Measurements from ENCODE around the gene TACR1.
"Not testable (repeated sequence)": the region's sequence is repeated elsewhere in the genome, so short reads cannot be mapped to it uniquely, and the experiment has no call there.

TACR1 gene, protein sequence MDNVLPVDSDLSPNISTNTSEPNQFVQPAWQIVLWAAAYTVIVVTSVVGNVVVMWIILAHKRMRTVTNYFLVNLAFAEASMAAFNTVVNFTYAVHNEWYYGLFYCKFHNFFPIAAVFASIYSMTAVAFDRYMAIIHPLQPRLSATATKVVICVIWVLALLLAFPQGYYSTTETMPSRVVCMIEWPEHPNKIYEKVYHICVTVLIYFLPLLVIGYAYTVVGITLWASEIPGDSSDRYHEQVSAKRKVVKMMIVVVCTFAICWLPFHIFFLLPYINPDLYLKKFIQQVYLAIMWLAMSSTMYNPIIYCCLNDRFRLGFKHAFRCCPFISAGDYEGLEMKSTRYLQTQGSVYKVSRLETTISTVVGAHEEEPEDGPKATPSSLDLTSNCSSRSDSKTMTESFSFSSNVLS

DNA sequence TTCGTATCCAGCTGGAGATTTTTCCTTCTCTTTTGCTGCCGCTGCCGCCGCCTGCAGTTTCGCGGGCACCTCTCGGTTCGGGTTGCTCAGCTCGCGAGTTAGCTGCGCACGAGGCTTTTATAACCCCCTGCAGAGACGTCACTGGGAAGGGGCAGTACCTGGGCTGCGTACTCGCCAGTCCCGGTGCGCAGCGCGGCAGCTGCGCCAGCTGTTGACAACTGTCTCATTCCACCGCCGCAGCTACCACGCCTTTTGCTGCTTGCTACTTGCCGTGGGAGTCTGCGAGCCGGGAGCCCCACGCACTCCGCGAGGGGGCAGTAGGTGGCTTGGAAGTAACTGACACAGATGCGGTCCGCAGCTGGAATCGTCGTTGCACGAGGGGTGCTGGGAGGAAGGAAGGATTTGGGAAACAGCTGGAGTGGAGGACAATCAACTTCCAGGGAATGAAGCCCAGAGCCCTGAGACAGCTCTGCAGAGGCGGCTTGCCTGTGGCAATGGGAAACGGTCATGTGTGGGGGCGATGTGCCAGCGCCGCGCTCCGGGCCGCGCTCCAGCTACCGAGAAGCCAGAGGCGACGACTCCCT is at the start of gene TACR1:
TSS of gene TACR1 (minus strand) at position 93 of the 584 bp plus-strand sequence. CDS start 586 bp downstream, outside the sequence.
- peak; percentile 16 for DNase-seq (ENCODE audit: low spot score)

DNA sequence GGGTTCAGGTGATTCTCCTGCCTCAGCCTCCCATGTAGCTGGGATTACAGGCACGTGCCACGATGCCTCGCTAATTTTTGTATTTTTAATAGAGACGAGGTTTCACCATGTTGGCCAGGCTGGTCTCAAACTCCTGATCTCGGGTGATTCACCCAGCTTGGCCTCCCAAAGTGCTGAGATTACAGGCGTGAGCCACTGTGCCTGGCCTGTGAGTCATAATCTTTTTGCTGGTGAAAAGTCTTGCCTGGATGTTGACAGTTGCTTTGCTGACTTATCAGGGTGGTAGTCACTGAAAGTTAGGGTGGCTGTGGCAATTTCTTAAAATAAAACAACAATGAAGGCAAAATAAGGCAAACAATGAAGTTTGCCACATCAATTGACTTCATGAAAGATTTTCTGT is 49.3 kb upstream of the TACR1 start:
- DNase-seq (ENCODE audit: low spot score) = not testable (repeated sequence)

DNA sequence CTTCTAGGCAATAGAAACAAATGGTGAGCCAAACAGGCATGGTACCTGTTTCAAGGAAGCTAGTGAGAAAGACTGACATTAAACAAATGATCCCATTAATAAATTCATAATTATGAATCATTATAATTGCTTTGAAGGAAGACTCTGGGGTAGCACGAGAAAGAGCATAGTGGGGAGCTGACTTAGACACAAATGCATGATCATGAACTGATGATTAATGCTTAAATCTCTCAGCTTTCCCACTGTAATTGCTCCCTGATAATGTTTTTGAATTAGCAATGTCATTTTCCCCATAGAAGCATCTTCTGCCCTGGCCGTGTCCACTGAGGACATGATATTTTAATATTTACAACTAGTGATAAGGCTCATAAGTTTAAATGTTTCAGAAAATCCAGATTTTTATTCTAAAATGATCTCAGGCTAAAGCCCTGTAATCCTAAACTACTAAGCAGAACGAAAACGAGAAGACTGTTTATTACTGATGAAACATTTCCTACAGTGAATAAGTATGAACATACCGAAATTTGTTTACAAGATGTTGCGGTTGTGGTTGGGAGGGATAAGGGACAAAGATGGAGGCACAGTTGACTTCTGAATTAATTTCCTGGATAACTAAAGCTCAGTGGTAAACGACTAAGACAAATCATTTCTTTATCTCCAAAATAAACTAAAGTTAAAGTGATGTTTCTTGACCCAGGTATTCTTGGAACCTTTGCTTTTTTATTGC is 47.3 kb upstream of the TACR1 start:
- no peak for DNase-seq (ENCODE audit: low spot score)

DNA sequence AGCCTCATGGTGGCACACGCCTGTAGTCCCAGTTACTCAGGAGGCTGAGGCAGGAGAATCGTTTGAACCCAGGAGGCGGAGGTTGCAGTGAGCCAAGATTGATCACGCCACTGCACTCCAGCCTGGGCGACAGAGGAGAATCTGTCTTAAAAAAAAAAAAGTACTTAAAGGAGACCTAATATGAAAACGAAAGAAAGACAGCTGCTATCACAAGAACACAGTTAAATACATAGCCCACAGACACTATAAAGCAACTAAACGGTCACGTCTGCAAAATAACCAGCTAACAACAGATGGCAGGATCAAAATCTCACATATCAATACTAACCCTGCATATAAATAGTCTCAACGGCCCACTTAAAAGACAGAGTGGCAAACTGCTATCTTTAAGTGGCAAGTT is 43.9 kb upstream of the TACR1 start:
- no peak for DNase-seq (ENCODE audit: low spot score)

DNA sequence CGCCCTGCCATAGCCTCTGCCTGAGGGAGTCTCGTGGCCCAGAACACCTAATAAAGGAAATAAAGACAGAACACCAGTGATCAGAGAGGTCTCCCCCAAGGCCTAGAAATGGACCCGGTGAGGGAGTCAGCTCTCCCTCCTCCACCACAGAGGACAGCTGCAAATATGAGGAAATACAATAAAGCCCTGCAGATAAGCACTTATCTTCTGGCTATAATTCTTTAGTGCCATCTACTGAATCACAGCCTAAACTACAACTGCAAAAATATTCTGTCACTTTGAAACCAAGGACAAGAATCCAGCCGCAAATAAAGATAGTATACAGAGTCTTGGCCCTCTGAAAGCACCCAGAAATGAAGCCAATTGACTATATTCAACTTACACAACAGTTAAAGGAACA is 42.4 kb upstream of the TACR1 start:
- no peak for DNase-seq (ENCODE audit: low spot score)

DNA sequence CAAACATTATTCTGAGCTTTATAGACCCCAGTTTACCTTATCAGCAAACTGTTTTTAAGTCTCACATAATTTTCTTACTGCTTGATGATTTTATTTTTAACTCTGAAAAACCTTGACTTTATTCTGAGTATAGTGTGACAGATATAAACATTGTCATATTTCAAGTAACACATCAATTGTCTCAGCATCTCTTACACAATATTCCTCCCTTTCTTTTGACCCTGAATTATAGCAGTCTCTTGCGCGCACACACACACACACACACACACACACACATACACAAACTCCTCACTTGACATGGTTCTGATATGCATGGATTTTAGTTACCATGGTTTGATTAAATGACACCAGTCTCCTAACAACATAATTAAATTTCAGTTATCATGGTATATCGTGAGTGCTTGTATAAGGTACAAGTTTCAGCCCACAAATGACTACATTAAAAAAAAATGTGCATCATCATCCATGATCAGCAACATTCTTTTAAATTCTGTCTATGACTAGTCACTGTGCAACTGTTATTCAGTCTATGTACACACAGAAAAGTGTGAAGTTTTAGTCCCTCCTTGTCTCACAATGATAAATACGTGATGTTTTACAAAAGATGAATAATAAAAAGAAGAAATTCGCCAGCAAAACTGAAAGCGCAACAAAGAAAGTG is 39.5 kb upstream of the TACR1 start:
- DNase-seq (ENCODE audit: low spot score) = no peak

DNA sequence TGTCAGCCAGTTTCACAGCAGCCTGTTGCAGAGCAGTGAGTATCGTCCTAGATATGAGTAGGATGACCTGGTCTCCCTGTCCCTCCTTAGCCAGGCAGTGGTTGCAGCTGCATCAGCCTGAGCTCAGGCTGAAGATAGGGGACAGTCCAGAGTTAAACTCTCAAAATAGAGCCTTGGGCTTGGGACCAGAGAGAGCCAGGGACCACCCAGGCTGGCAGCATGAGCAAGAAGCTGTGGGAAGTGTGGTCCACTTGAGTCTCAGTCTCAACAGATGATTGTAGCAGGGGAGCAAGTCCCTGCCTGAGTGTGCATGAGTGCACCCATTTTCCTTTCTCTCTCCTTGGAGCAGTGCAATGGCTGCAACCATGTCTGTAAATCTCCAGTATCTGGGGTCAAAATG is 38.0 kb upstream of the TACR1 start:
- no peak for DNase-seq (ENCODE audit: low spot score)

DNA sequence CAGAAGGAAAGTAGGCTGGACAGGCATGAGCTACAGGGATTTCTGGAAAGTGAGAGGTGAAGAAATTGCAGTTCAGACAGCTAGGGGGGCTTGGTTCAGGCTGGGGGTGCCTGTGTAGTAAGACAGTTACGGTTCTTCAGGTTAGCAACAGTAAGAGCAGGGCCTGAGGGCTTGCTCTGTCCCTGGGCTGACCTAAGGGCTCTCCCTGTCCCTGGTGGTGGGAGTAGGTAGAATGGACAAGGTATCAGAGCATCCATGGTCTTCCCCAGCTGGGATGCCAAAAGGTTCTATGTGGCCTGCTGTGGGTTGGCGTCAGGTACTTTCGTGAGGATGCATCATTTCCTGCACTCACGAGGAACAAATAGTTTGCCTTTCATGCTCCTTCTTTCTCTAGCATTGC is 34.6 kb upstream of the TACR1 start:
- DNase-seq (ENCODE audit: low spot score) = no peak

DNA sequence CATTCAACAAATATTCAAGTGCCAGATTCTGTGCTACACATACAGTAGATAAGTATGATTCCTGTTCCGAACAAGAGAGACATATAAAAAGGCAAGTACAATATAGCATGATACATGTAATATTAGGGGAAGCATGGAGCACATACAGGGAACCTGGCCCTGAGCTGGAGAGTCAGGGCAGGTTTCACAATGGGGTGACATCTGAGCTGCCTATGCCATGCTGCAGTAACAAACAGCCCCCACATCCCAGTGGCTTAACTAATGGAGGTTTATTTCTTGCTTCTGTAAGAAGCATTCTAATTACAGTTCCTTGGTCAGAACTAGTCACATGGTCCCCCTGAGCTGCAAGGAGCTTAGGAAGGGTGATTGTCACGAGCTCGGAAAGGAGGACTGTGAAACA is 27.3 kb upstream of the TACR1 start:
- DNase-seq (ENCODE audit: low spot score) = no peak

DNA sequence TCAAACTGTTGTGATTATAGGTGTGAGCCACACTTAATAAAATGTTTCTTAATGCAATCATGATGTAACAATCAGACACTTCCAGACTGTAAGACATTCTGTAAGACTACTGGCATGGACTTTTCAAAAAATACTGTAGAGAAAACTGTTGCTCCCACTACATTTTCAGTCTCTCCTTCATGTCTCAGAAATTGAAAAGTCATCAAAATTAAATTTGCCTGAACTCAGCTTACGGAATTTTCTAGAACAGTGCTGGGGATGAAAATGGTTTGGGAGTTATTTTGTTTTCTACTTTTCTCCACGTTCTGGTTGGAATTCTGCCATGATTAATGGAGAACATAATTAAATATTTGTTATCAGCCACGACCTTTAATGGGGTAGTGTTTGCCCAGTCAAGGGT is 26.8 kb upstream of the TACR1 start:
- no peak for DNase-seq (ENCODE audit: low spot score)

DNA sequence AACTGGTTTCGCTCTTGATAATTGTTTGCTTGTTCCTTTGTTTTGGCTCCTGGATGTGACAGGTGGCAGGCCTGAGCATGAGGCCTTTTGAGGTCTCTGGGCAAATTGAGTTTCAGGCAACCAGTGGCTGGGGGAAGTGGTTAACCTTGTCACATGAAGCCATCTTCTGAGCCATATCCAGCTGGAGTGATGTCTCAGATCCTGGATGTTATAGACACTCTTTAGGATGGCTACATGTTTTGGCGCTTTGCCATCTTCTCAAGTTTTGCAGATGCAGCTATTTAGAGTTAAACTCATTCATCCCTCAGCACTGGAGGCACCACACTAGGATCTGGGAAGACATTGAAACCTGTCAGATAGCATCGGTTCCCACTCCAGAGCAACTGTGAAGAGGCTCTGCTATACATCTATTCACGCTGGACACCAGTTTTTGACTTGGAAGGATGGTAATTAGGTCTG is 25.3 kb upstream of the TACR1 start:
- no peak for DNase-seq (ENCODE audit: low spot score)

DNA sequence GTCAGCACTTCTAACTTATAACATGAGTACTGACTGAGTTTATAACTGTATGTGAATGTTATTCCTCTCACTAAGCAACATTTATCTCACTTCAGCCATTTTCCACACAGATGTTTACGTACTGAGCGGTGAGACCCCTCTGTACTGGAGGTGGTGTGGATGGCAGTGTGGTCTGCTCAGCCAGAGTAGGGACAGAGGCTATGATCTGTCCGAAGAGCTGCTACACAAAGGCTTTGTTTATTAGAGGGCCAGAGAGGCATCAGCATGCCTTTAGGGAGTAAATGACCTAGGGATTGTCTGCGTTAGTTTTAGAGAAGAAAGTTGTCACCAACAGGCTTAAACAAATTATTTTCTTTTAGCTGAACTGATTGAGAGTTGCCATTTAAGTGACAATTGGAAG is 23.2 kb upstream of the TACR1 start:
- no peak for DNase-seq (ENCODE audit: low spot score)

DNA sequence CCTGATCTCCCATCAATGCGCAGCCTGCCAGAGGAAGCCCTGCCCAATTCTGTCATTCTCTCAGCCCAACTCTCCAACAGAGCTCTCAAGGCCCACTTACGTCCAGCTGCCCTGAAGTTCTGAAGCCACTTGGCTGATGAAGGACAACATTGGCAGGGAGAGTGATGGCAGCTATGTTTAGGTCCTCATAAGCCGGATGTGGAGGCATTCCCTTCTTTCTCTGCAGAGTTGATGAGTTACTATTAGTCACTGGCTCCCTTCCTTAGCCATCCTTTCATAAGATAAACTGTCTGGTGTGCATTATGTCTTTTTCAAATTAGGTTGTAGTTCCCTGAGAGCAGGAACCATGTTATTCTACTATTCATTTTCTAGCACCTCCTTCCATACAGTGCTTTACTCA is 22.5 kb upstream of the TACR1 start:
- no peak for DNase-seq (ENCODE audit: low spot score)

DNA sequence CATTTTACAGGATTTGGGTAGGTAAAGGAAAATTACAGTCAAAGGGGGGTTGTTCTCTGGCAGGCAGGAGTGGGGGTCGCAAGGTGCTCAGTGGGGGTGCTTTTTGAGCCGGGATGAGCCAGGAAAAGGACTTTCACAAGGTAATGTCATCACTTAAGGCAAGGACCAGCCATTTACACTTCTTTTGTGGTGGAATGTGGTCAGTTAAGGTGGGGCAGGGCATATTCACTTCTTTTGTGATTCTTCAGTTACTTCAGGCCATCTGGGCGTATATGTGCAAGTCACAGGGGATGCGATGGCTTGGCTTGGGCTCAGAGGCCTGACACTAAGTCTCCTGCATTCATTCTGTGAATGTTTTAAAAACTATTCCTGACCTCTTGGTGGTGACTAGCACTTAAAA is 19.9 kb upstream of the TACR1 start:
- DNase-seq (ENCODE audit: low spot score) = not testable (repeated sequence)

DNA sequence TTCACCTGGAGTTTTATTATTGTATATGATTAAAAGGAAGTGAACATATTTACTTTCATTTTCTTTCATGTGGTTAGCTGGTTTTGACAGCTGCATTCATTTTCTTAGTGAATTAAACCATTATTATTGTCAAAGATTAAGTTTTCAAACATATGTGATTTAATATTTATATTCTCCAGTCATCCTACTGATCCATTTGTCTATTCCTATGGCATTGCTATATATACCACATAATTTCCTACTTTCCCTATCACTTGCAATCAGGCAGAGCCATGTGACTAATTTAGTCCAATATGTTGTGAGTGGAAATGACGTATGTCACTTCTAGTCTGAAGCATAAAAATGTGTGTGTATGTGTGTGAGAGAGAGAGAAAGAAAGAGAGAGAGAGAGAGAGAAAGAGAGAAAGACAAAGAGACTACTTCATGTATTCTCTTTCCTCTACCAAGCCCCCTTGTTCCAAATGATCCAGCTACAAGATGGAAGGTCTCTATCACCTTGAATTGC is 12.0 kb upstream of the TACR1 start:
- no peak for DNase-seq (ENCODE audit: low spot score)

DNA sequence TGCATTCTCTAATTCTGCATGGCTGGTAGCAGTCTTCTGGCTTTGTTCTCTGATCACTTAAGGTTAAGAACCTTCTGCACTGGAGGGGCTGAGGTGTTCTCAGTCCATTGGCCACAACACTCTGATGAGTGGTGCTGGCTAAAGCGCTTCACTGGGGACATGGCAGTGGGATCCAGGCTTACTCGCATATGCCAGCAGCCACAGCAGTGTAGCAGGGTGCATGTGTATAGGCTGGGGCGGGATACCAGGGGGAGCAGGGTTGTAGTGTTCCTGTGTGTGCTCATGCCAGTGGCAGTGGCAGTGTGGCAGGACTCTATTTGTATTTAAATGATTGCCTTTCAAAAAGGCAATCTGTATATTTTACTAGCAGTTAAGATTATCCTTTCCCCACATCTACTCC is 11.1 kb upstream of the TACR1 start:
- DNase-seq (ENCODE audit: low spot score) = no peak

DNA sequence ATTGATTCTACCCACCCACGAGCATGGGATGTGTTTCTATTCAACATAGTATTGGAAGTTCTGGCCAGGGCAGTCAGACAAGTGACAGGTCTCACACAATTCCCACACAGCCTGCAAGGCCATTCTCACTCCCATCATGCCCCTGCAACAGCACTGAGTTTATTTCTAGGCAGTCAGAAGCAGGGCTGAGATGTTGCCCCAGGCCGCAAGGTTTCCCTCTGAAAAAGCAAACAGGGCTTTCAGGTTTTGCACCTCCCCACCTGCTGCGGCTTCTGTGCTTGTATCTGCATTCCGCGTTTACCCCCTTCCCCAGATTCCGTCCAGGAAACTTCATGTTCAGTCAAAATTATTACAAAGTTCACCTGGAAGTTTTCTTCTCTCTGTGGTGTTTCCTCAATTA is 9.4 kb upstream of the TACR1 start:
- no peak for DNase-seq (ENCODE audit: low spot score)

DNA sequence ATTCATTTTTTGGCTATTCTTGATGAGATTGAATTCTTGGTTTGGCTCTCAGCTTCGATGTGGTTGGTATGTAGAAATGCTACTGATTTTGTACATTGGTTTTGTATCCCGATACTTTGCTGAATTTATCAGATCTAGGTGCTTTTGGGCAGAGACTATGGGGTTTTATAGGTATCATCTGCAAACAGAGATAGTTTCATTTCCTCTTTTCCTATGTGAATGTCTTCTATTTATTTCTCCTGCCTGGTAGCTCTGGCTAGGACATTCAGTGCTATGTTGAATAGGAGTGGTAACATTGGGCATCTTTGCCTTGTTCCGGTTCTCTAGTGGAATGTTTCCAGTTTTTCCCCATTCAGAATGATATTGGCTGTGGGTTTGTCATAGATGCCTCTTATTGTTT is 5.5 kb upstream of the TACR1 start:
- DNase-seq (ENCODE audit: low spot score) = no peak

DNA sequence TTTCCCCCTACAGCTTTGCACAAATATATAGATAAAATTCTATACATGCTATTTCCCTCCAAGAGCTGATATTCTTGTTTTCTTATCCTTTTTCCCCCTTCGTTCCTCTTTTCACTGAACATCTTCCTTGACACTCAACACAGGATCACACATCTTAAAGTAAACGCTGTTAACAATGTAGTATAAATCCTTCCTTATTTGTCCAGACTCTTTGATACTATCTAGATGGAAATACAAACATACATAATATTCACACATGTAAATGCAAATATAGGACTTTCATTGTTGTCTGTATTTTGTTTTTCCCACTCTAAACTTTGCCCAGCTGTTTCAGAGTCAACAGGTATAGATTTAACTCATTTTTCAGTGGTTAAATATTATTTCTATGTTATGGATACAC is 3.0 kb upstream of the TACR1 start:
- DNase-seq (ENCODE audit: low spot score) = no peak

DNA sequence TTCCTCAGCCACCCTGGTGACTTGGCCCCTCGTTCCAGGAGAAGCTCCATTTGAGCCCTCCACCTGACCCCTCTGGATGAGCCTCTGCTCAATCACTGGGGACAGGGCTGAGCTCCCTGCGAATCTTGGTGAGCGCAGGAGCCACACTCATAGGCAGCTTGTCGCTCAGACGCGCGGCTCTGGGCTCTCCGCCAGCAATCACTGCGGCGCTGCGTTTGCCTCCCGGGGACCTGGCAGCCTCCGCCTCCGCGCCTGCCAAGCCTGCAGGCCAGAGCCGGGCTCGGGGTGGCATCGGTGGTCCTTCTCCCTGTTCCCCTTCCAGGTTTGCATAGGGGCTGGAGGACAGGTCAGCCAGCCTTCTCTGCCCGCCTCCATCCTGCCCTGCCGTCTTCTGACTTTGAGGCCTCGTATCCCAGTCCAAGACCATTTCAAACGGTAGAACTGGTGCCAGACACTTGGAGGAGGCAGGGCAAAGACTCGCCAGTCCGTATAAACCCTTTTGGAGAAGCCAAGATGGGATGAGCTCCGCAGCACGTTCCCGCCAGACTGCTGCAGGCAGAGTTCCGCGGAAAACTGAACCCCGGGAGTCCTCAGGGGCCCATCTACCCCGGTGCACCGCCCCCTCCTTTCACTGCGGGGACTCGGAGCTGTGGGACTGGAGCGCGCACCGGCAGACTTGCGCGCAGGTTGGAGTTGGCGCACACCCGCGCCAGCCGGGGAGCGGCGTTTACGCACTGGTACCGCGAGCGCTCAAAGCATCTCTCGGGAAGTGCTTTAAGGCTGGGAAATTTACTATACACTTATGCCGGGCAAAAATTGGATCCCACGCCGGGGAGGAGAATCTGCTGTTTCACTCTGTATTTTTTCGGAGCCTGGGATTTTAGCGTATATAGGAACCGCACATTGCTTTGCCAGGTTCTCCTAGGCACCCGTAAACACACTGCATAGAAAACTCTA is 1.1 kb upstream of the TACR1 start:
- DNase-seq (ENCODE audit: low spot score) = no peak

DNA sequence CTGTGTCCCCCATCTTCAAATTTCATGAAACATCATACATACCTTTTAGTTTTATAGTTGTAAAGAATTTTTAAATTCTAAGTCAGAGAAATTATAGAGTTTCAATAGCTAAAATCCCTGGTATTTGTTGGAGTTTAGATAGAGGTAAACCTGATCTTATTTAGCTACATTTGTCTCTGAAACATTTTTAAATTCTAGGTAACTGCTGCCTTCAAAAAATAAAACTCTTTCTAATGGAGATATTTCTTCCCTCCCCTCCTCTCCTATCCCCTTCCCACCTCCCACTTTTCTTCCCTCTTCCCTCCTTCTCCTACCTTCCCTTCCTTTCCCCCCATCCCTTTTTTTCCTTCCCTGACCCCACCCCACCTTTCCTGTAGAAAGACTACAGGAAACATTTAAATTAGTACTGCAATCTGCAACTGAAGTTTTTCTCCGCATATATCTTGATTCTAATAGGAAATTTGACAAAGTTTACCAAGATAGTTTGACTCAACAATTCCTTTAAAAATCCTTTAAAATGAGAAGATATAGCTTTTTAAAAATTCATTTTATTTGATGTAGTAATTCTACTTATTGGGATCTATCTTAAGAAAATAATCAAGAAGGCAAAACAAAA is 4.1 kb downstream of the TACR1 start:
- DNase-seq (ENCODE audit: low spot score) = no peak

Data from CD4-positive, alpha-beta T cell treated with Interleukin-15 for 4 hours (primary cell).